Measurements from ENCODE around the gene GNPDA2. TPM values are rescaled to one million over a fixed set of nuclear protein-coding genes. Genes with fewer than 3 reads are reported as not detected.

The GNPDA2 gene
- total RNA-seq, 1 donor from 2014 or later: 21.3 TPM

GRCh38 chr4:44713125-44713524 lies 13.2 kb downstream of the GNPDA2 start:
- H3K27me3 ChIP-seq (ENCODE audit: control insufficient read depth, insufficient read depth, low read length): no peaks in the 10 kb centered on the region
- H3K4me3 ChIP-seq (ENCODE audit: low read depth, low read length): no peak overlapping the region
- DNase-seq (ENCODE audit: low read depth): no peak
- no peaks in the 10 kb centered on the region for H3K36me3 ChIP-seq (ENCODE audit: control insufficient read depth, insufficient read depth, low read length)
- TF ChIP-seq CTCF (IDR thresholded peaks at IDR 0.05; ENCODE audit: insufficient read depth, low read length, poor library complexity, severe bottlenecking): no peak

DNA sequence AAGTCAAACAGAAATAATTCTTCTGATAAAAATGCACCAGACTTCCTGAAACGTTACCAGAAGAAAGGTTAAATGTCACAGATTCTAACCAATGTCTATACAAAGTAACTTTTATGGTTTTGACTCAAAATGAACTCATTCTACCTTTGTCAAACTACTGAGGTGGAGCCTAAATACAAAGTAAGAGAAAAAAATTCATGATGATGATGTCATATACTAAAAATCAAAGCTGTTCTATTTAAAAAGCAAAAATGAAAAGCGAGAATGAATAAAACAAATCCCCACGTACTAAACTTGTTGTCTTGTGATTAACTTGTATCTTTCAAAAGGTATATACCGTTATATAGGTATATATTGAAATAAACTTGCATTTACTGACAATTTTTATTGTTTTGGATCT lies 21.7 kb downstream of the GNPDA2 start:
- no peak overlapping the region for H3K4me3 ChIP-seq (ENCODE audit: low read depth, low read length)
- DNase-seq (ENCODE audit: low read depth): no peak
- TF ChIP-seq CTCF (IDR thresholded peaks at IDR 0.05; ENCODE audit: insufficient read depth, low read length, poor library complexity, severe bottlenecking): no peak
- no peaks in the 10 kb centered on the region for H3K36me3 ChIP-seq (ENCODE audit: control insufficient read depth, insufficient read depth, low read length)
- H3K27me3 ChIP-seq (ENCODE audit: control insufficient read depth, insufficient read depth, low read length): no peaks in the 10 kb centered on the region

GRCh38 chr4:44701037-44701436 lies 25.3 kb downstream of the GNPDA2 start:
- Histone ChIP-seq H3K27me3 (ENCODE audit: control insufficient read depth, insufficient read depth, low read length) (no peaks in the 10 kb centered on the region), H3K4me3 (ENCODE audit: low read depth, low read length) (no peak overlapping the region), H3K36me3 (ENCODE audit: control insufficient read depth, insufficient read depth, low read length) (no peaks in the 10 kb centered on the region)
- no peak for TF ChIP-seq CTCF (IDR thresholded peaks at IDR 0.05; ENCODE audit: insufficient read depth, low read length, poor library complexity, severe bottlenecking)
- no peak for DNase-seq (ENCODE audit: low read depth)

- Histone ChIP-seq H3K27me3 (ENCODE audit: control insufficient read depth, insufficient read depth, low read length) (no peaks in the 10 kb centered on the region), H3K36me3 (ENCODE audit: control insufficient read depth, insufficient read depth, low read length) (no peaks in the 10 kb centered on the region), H3K4me3 (ENCODE audit: low read depth, low read length) (no peak overlapping the region)
- no peak for DNase-seq (ENCODE audit: low read depth)
- TF ChIP-seq CTCF (IDR thresholded peaks at IDR 0.05; ENCODE audit: insufficient read depth, low read length, poor library complexity, severe bottlenecking): no peak
Measured at GRCh38 chr4:44700427-44700826, 25.9 kb downstream of the GNPDA2 start.

- no peaks in the 10 kb centered on the region for H3K27me3 ChIP-seq (ENCODE audit: control insufficient read depth, insufficient read depth, low read length)
- no peaks in the 10 kb centered on the region for H3K36me3 ChIP-seq (ENCODE audit: control insufficient read depth, insufficient read depth, low read length)
- no peak for DNase-seq (ENCODE audit: low read depth)
- H3K4me3 ChIP-seq (ENCODE audit: low read depth, low read length): no peak overlapping the region
- no peak for TF ChIP-seq CTCF (IDR thresholded peaks at IDR 0.05; ENCODE audit: insufficient read depth, low read length, poor library complexity, severe bottlenecking)
Measured at GRCh38 chr4:44684648-44685047, 41.7 kb downstream of the GNPDA2 start.

GRCh38 chr4:44679060-44679459 lies 47.3 kb downstream of the GNPDA2 start:
- DNase-seq (ENCODE audit: low read depth): no peak
- peak overlapping the region; percentile 68 for H3K4me3 ChIP-seq (ENCODE audit: low read depth, low read length)
- no peaks in the 10 kb centered on the region for H3K27me3 ChIP-seq (ENCODE audit: control insufficient read depth, insufficient read depth, low read length)
- no peak for TF ChIP-seq CTCF (IDR thresholded peaks at IDR 0.05; ENCODE audit: insufficient read depth, low read length, poor library complexity, severe bottlenecking)
- H3K36me3 ChIP-seq (ENCODE audit: control insufficient read depth, insufficient read depth, low read length): no peaks in the 10 kb centered on the region
